Testis (tissue), 2 donors: Measurements from ENCODE around the gene ME3.

Experiments used
- POLR2A ChIP-seq: fragments of 450-650 bp; IDR thresholded peaks from one replicate; pipeline ENCODE4 v1.6.1; 2017; ENCODE audit warnings: antibody characterized with exemption, mild to moderate bottlenecking, moderate library complexity
- TF ChIP-seq, protein P1 (sequence below), 3 experiments: fragments of 450-650 bp in 2 of 3; fragments of 200-600 bp in 1 of 3; sonication (generic) in 1 of 3; IDR thresholded peaks; one replicate each; pipeline ENCODE4 v1.5.1; 2016 to 2019; ENCODE audit warnings: antibody characterized with exemption in 3 of 3, mild to moderate bottlenecking in 2 of 3, moderate library complexity in 1 of 3

DNA sequence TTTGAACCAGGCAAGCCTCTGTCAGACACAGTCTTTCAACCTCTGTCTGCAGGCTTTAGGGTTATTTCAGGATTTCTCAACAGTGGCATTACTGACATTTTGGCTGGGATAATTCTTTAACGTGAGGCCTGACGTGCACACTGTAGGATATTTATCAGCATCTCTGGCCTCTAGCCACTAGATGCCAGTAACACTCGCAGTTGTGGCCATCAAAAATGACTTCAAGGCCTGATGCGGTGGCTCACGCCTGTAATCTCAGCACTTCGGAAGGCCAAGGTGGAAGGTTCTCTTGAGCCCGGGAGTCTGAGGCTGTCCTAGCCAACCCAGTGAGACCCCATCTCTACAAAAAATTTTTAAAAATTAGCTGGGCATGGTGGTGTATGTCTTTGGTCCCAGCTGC, 184.7 kb downstream of the ME3 start:
- TF ChIP-seq, protein P1, sequence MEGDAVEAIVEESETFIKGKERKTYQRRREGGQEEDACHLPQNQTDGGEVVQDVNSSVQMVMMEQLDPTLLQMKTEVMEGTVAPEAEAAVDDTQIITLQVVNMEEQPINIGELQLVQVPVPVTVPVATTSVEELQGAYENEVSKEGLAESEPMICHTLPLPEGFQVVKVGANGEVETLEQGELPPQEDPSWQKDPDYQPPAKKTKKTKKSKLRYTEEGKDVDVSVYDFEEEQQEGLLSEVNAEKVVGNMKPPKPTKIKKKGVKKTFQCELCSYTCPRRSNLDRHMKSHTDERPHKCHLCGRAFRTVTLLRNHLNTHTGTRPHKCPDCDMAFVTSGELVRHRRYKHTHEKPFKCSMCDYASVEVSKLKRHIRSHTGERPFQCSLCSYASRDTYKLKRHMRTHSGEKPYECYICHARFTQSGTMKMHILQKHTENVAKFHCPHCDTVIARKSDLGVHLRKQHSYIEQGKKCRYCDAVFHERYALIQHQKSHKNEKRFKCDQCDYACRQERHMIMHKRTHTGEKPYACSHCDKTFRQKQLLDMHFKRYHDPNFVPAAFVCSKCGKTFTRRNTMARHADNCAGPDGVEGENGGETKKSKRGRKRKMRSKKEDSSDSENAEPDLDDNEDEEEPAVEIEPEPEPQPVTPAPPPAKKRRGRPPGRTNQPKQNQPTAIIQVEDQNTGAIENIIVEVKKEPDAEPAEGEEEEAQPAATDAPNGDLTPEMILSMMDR (IDR thresholded peaks at IDR 0.05): no peak
- no peak for TF ChIP-seq POLR2A
